Gastrocnemius medialis (tissue), 4 donors: ENCODE measurements around the gene SIK1. TPM values are rescaled to one million over a fixed set of nuclear protein-coding genes. Genes with fewer than 3 reads are reported as not detected.

ENCODE experiments used
- ATAC-seq, 2 donors: fragments of 150-250 bp; one replicate each; pipeline ENCODE4 v1.9.1; 2016
- DNase-seq, 2 donors: peaks; one replicate each; pipeline ENCODE4 v3.0.0-alpha.2; 2019
- H3K27ac ChIP-seq, 4 donors: fragments of 200-600 bp; sonication (generic); 1 replicate in 1 of 4; 2 replicates in 3 of 4; pipeline ENCODE4 v1.5.1; 2016 to 2018; ENCODE audit warnings: mild to moderate bottlenecking in 2 of 4, moderate library complexity in 1 of 4
- H3K27me3 ChIP-seq, 3 donors: fragments of 200-600 bp; sonication (generic) in 2 of 3; 1 replicate in 1 of 3; 2 replicates in 2 of 3; pipeline versions ENCODE4 v1.5.1 to v1.6.0; 2016 to 2019; ENCODE audit warnings: mild to moderate bottlenecking in 1 of 3, moderate library complexity in 1 of 3
- H3K36me3 ChIP-seq, 2 donors: fragments of 200-600 bp; sonication (generic) in 1 of 2; one replicate each; pipeline ENCODE4 v1.5.1; 2017 to 2018
- H3K4me1 ChIP-seq, 2 donors: fragments of 200-600 bp; sonication (generic) in 1 of 2; one replicate each; pipeline ENCODE4 v1.5.1; 2016 to 2017; ENCODE audit warnings: mild to moderate bottlenecking in 2 of 2
- H3K4me3 ChIP-seq, 4 donors: fragments of 200-600 bp; sonication (generic) in 3 of 4; 1 replicate in 1 of 4; 2 replicates in 3 of 4; pipeline ENCODE4 v1.5.1; 2016 to 2019; ENCODE audit warnings: mild to moderate bottlenecking in 2 of 4
- H3K9me3 ChIP-seq, 3 donors: fragments of 200-600 bp; sonication (generic) in 2 of 3; 1 replicate in 1 of 3; 2 replicates in 2 of 3; pipeline ENCODE4 v1.5.1; 2016 to 2019
- POLR2A ChIP-seq, 2 donors: fragments of 450-650 bp; IDR thresholded peaks; one replicate each; pipeline ENCODE4 v1.6.1; 2017; ENCODE audit warnings: antibody characterized with exemption in 2 of 2, mild to moderate bottlenecking in 2 of 2, moderate library complexity in 2 of 2
- in situ Hi-C, 4 donors: fragments of 200-750 bp; cut with MboI; loops; one replicate each; pipeline versions ENCODE4 v1.15.0 to v1.8.0; 2017; ENCODE audit warnings: low sequenced_read_pairs in 4 of 4
- intact Hi-C: fragments of 100-400 bp; cut with DNase I; formaldehyde crosslinking; loops from one replicate; pipeline ENCODE4 v1.15.1; 2023; ENCODE audit warnings: low total_unique reads
- total RNA-seq, 4 donors: library from RNA; depleted of rRNA; stranded (reverse); fragments of >200 nt; gene quantifications; one replicate each; pipeline versions ENCODE4 v1.1.0 to v1.2.3, GENCODE V29; 2016
- TF ChIP-seq, protein P1 (sequence below), 5 experiments: fragments of 450-650 bp in 3 of 5; fragments of 200-600 bp in 2 of 5; sonication (generic) in 2 of 5; IDR thresholded peaks in 4 of 5; conservative IDR thresholded peaks in 1 of 5; 1 replicate in 4 of 5; 2 replicates in 1 of 5; pipeline ENCODE4 v1.5.1; 2016 to 2019; ENCODE audit warnings: antibody characterized with exemption in 5 of 5, mild to moderate bottlenecking in 3 of 5, moderate library complexity in 3 of 5

Gene SIK1
- total RNA-seq, 4 donors from 2014 or later: 0.36 to 12.8 (median 1.9) TPM

GRCh38 chr21:43368685-43369084 is 58.2 kb downstream of the SIK1 start:
- in situ Hi-C loops (no loop called here), intact Hi-C loops (no loop called here)
- no peaks in the 10 kb centered on the region for H3K4me1 ChIP-seq
- DNase-seq (no peak), ATAC-seq (no peak)
- no peak overlapping the region for H3K27ac ChIP-seq
- H3K4me3 ChIP-seq: no peak overlapping the region
- peaks cover 0 to 11% (median 0%) of the 10 kb centered on the region in 3 donors for H3K27me3 ChIP-seq
- no peaks in the 10 kb centered on the region for H3K9me3 ChIP-seq
- TF ChIP-seq, protein P1, sequence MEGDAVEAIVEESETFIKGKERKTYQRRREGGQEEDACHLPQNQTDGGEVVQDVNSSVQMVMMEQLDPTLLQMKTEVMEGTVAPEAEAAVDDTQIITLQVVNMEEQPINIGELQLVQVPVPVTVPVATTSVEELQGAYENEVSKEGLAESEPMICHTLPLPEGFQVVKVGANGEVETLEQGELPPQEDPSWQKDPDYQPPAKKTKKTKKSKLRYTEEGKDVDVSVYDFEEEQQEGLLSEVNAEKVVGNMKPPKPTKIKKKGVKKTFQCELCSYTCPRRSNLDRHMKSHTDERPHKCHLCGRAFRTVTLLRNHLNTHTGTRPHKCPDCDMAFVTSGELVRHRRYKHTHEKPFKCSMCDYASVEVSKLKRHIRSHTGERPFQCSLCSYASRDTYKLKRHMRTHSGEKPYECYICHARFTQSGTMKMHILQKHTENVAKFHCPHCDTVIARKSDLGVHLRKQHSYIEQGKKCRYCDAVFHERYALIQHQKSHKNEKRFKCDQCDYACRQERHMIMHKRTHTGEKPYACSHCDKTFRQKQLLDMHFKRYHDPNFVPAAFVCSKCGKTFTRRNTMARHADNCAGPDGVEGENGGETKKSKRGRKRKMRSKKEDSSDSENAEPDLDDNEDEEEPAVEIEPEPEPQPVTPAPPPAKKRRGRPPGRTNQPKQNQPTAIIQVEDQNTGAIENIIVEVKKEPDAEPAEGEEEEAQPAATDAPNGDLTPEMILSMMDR (IDR thresholded peaks at IDR 0.05 in 4 of 5, conservative IDR thresholded peaks at IDR 0.05 in 1 of 5): no peak
- no peak for TF ChIP-seq POLR2A (IDR thresholded peaks at IDR 0.05)
- H3K36me3 ChIP-seq: no peaks in the 10 kb centered on the region

DNA sequence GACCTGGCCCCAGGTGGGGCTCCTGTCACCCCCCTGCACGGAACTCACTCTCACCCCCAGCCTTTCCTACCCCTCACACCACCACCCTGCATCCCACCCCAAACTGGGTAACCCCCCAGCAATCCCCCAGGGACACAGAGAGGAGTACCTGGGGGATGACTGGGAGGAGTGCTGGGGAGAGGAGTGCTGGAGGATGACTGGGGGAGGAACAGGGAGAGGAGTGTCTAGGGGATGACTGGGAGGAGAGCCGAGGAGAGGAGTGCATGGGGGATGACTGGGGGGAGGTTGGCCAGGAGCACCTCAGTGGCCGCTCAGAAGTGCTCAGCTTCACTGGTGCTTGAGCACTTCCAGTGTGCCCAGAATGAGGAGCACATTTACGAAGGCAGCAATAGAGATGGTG is 59.1 kb downstream of the SIK1 start:
- intact Hi-C loops (no loop called here), in situ Hi-C loops (no loop called here)
- Histone ChIP-seq H3K27me3 (peaks cover 0 to 11% (median 0%) of the 10 kb centered on the region in 3 donors), H3K36me3 (no peaks in the 10 kb centered on the region), H3K9me3 (no peaks in the 10 kb centered on the region), H3K27ac (no peak overlapping the region), H3K4me3 (no peak overlapping the region), H3K4me1 (peaks cover 0 to 1% of the 10 kb centered on the region in 2 donors)
- ATAC-seq (no peak), DNase-seq (no peak)
- TF ChIP-seq POLR2A (IDR thresholded peaks at IDR 0.05): no peak
- TF ChIP-seq, protein P1 (IDR thresholded peaks at IDR 0.05 in 4 of 5, conservative IDR thresholded peaks at IDR 0.05 in 1 of 5): no peak

DNA sequence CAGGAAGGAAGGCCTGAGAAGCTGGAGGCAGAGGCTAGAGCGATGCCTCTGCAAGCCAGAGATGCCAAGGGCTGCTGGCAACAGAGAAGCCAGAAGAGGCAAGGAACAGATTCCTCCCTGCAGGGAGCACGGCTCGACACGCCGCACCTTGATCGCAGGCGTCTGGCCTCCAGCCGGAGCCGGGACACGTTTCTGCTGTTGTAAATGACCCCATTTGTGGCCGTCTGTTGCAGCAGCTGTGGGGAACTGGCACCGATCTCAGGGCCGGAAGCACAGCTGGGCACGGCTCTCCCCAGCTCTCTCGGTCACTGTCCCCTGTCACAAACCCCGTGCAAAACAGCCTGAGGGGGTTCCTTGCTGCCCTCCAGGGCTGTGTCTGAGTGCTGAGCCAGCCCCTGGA is 59.6 kb downstream of the SIK1 start:
- peaks cover 0 to 11% (median 0%) of the 10 kb centered on the region in 3 donors for H3K27me3 ChIP-seq
- no peak overlapping the region for H3K27ac ChIP-seq
- H3K4me1 ChIP-seq: peaks cover 0 to 7% of the 10 kb centered on the region in 2 donors
- in situ Hi-C loops: no loop called here
- intact Hi-C loops: no loop called here
- ATAC-seq: no peak
- H3K4me3 ChIP-seq: no peak overlapping the region
- TF ChIP-seq, protein P1 (IDR thresholded peaks at IDR 0.05 in 4 of 5, conservative IDR thresholded peaks at IDR 0.05 in 1 of 5): no peak
- TF ChIP-seq POLR2A (IDR thresholded peaks at IDR 0.05): no peak
- H3K36me3 ChIP-seq: no peaks in the 10 kb centered on the region
- no peak for DNase-seq
- no peaks in the 10 kb centered on the region for H3K9me3 ChIP-seq

- Histone ChIP-seq H3K9me3 (no peaks in the 10 kb centered on the region), H3K27me3 (peaks cover 0 to 11% (median 0%) of the 10 kb centered on the region in 3 donors), H3K4me1 (peaks cover under 1 to 7% of the 10 kb centered on the region in 2 donors), H3K36me3 (no peaks in the 10 kb centered on the region), H3K27ac (no peak overlapping the region), H3K4me3 (no peak overlapping the region)
- ATAC-seq (no peak), DNase-seq (no peak)
- no peak for TF ChIP-seq POLR2A (IDR thresholded peaks at IDR 0.05)
- TF ChIP-seq, protein P1 (IDR thresholded peaks at IDR 0.05 in 4 of 5, conservative IDR thresholded peaks at IDR 0.05 in 1 of 5): no peak
- intact Hi-C loops (no loop called here), in situ Hi-C loops (no loop called here)
Measured at GRCh38 chr21:43366656-43367055, 60.3 kb downstream of the SIK1 start.
